HEK293 (cell line): Measurements from ENCODE around the gene CDKN2D.
"Not testable (repeated sequence)": the region's sequence is repeated elsewhere in the genome, so short reads cannot be mapped to it uniquely, and the experiment has no call there.

ENCODE experiments used
- CTCF ChIA-PET: fragments of 350-600 bp; formaldehyde crosslinking; extraction: SDS; loops from one replicate; lab custom pipeline; 2021; ENCODE audit warnings: antibody characterized with exemption; lab: Yijun Ruan, JAX
- POLR2A ChIA-PET: fragments of 300-600 bp; formaldehyde crosslinking; extraction: SDS; loops from one replicate; lab custom pipeline; 2020; ENCODE audit warnings: antibody characterized with exemption, inconsistent platforms; lab: Yijun Ruan, JAX
- H3K27ac ChIP-seq: fragments of 200-500 bp; sonication (Bioruptor generic); 2 replicates; pipeline ENCODE4 v1.5.1; 2014; ENCODE audit warnings: low read depth, low read length, control low read depth, inconsistent platforms; ENCODE audit errors: extremely low read depth
- H3K36me3 ChIP-seq, 2 experiments: fragments of 200-500 bp in 1 of 2; sonication (Bioruptor generic) in 1 of 2; 1 replicate in 1 of 2; 2 replicates in 1 of 2; pipeline ENCODE4 v1.5.1; 2014 to 2017; ENCODE audit warnings: inconsistent platforms in 2 of 2, low read length in 2 of 2; ENCODE audit not compliant: control insufficient read depth in 2 of 2, insufficient read depth in 1 of 2
- H3K4me1 ChIP-seq: fragments of 200-500 bp; sonication (Bioruptor generic); 2 replicates; pipeline ENCODE4 v1.5.1; 2014; ENCODE audit warnings: mild to moderate bottlenecking, low read length, inconsistent platforms; ENCODE audit not compliant: control insufficient read depth, insufficient read depth
- H3K4me3 ChIP-seq: 2 replicates; pipeline ENCODE4 v1.5.1; 2011; ENCODE audit warnings: low read depth, mild to moderate bottlenecking, control low read depth, low read length, moderate library complexity
- H3K9me3 ChIP-seq: fragments of 200-500 bp; sonication (Bioruptor generic); 2 replicates; pipeline ENCODE4 v1.5.1; 2014; ENCODE audit warnings: low read depth, low read length, inconsistent platforms; ENCODE audit not compliant: control insufficient read depth, insufficient read depth
- EGR2 ChIP-seq: fragments of 450-650 bp; formaldehyde crosslinking; IDR thresholded peaks from 2 replicates; pipeline ENCODE4 v1.5.1; 2016; ENCODE audit warnings: low read depth, missing biosample characterization, missing genetic modification characterization
- GLIS2 ChIP-seq: fragments of 450-650 bp; formaldehyde crosslinking; IDR thresholded peaks from 2 replicates; pipeline ENCODE4 v1.5.1; 2016; ENCODE audit warnings: missing biosample characterization, missing genetic modification characterization
- MZF1 ChIP-seq: fragments of 450-650 bp; formaldehyde crosslinking; IDR thresholded peaks from 2 replicates; pipeline ENCODE4 v1.5.1; 2017; ENCODE audit warnings: missing biosample characterization, missing genetic modification characterization, borderline replicate concordance
- SP2 ChIP-seq: fragments of 450-650 bp; formaldehyde crosslinking; IDR thresholded peaks from 2 replicates; pipeline ENCODE4 v1.5.1; 2016; ENCODE audit warnings: missing biosample characterization, missing genetic modification characterization
- ZFP41 ChIP-seq: fragments of 450-650 bp; formaldehyde crosslinking; IDR thresholded peaks from 2 replicates; pipeline ENCODE4 v1.5.1; 2016; ENCODE audit warnings: missing biosample characterization, missing genetic modification characterization, borderline replicate concordance
- ZIC2 ChIP-seq: fragments of 450-650 bp; formaldehyde crosslinking; IDR thresholded peaks from 2 replicates; pipeline ENCODE4 v1.5.1; 2016; ENCODE audit warnings: missing biosample characterization, missing genetic modification characterization
- ZNF10 ChIP-seq: fragments of 450-650 bp; formaldehyde crosslinking; IDR thresholded peaks from 2 replicates; pipeline ENCODE4 v1.5.1; 2017; ENCODE audit warnings: missing biosample characterization, missing genetic modification characterization
- ZNF335 ChIP-seq: fragments of 450-650 bp; formaldehyde crosslinking; conservative IDR thresholded peaks from 2 replicates; pipeline ENCODE4 v1.5.1; 2016; ENCODE audit warnings: missing biosample characterization, missing genetic modification characterization
- ZNF394 ChIP-seq: fragments of 450-650 bp; formaldehyde crosslinking; IDR thresholded peaks from 2 replicates; pipeline ENCODE4 v1.5.1; 2016; ENCODE audit warnings: missing biosample characterization, missing genetic modification characterization, mild to moderate bottlenecking, moderate library complexity, borderline replicate concordance
- ZNF510 ChIP-seq: fragments of 450-650 bp; formaldehyde crosslinking; IDR thresholded peaks from 2 replicates; pipeline ENCODE4 v1.5.1; 2018; ENCODE audit warnings: mild to moderate bottlenecking, missing genetic modification characterization, missing biosample characterization; ENCODE audit not compliant: insufficient replicate concordance
- ZNF596 ChIP-seq: fragments of 450-650 bp; IDR thresholded peaks from 2 replicates; pipeline ENCODE4 v1.5.0; 2018; ENCODE audit warnings: missing biosample characterization, mild to moderate bottlenecking, missing genetic modification characterization, moderate library complexity
- ZNF629 ChIP-seq: fragments of 450-650 bp; formaldehyde crosslinking; IDR thresholded peaks from 2 replicates; pipeline ENCODE4 v1.5.1; 2017; ENCODE audit warnings: missing biosample characterization, missing genetic modification characterization
- ZNF677 ChIP-seq: fragments of 450-650 bp; IDR thresholded peaks from 2 replicates; pipeline ENCODE4 v1.5.0; 2018; ENCODE audit warnings: missing biosample characterization, mild to moderate bottlenecking, missing genetic modification characterization, moderate library complexity
- ZNF843 ChIP-seq: fragments of 450-650 bp; formaldehyde crosslinking; IDR thresholded peaks from 2 replicates; pipeline ENCODE4 v1.5.1; 2016; ENCODE audit warnings: missing biosample characterization, missing genetic modification characterization
- TF ChIP-seq, protein P1 (sequence below): fragments of 450-650 bp; formaldehyde crosslinking; IDR thresholded peaks from 2 replicates; pipeline ENCODE4 v1.5.1; 2017; ENCODE audit warnings: missing biosample characterization, missing genetic modification characterization
- TF ChIP-seq, protein P2 (sequence below): fragments of 450-650 bp; formaldehyde crosslinking; IDR thresholded peaks from 2 replicates; pipeline ENCODE4 v1.5.1; 2016; ENCODE audit warnings: missing biosample characterization, missing genetic modification characterization
- TF ChIP-seq, protein P3 (sequence below): fragments of 450-650 bp; IDR thresholded peaks from 2 replicates; pipeline ENCODE4 v1.5.1; 2018; ENCODE audit warnings: missing biosample characterization, mild to moderate bottlenecking, missing genetic modification characterization
- TF ChIP-seq, protein P4 (sequence below): fragments of 450-650 bp; formaldehyde crosslinking; IDR thresholded peaks from 2 replicates; pipeline ENCODE4 v1.5.1; 2017; ENCODE audit warnings: missing biosample characterization, missing genetic modification characterization
- TF ChIP-seq, protein P5 (sequence below): fragments of 450-650 bp; formaldehyde crosslinking; IDR thresholded peaks from 2 replicates; pipeline ENCODE4 v1.5.1; 2016; ENCODE audit warnings: missing biosample characterization, missing genetic modification characterization

The CDKN2D gene

DNA sequence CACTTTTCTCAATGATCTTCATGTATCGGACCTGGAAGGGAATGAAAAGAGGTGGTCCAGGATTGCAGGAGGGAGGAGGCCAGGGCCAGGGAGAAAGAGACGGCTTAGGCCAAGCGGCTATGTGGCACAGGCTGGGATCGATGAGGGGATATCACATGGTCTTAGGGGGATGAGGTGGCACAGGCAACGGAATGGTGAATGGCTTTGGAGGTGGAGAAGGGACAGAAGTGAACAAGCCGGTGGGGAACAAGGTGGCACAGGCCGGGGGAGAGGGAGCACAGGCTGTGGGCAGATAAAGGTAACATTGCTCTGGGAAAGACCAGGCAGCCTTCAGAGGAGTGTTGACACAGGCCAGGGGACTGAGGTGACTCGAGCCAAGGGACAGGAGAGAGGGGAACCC lies 5.7 kb upstream of the CDKN2D start (continued):
- TF ChIP-seq, protein P1, sequence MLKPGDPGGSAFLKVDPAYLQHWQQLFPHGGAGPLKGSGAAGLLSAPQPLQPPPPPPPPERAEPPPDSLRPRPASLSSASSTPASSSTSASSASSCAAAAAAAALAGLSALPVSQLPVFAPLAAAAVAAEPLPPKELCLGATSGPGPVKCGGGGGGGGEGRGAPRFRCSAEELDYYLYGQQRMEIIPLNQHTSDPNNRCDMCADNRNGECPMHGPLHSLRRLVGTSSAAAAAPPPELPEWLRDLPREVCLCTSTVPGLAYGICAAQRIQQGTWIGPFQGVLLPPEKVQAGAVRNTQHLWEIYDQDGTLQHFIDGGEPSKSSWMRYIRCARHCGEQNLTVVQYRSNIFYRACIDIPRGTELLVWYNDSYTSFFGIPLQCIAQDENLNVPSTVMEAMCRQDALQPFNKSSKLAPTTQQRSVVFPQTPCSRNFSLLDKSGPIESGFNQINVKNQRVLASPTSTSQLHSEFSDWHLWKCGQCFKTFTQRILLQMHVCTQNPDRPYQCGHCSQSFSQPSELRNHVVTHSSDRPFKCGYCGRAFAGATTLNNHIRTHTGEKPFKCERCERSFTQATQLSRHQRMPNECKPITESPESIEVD (tag by site-specific recombination), result no peak

DNA sequence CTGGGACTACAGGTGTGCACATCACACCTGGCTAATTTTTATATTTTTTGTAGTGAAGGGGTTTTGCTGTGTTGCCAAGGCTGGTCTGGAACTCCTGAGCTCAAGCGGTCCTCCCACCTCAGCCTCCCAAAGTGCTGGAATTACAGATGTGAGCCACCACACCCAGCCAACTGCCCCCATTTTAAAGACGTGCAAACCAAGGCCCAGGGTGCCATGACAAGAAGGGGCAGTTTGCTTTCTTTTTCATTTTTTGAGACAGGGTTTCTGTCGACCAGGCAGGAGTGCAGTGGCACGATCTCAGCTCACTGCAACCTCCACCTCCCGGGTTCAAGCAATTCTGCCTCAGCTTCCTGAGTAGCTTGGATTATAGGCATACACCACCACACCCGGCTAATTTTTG lies 5.0 kb upstream of the CDKN2D start:
- not testable (repeated sequence) for H3K4me1 ChIP-seq, H3K9me3 ChIP-seq, H3K36me3 ChIP-seq, H3K4me3 ChIP-seq, H3K27ac ChIP-seq
- ChIA-PET CTCF (interaction anchor here (0.6 to 2.3 kb wide), 4 partner anchors 20 to 174 kb away, joined by 3 to 8 read pairs (median 3); no protein-coding TSS in a partner anchor), POLR2A (interaction anchor here (1.1 kb wide), 1 partner anchor 71 kb away, joined by 4 read pairs; no protein-coding TSS in a partner anchor)

DNA sequence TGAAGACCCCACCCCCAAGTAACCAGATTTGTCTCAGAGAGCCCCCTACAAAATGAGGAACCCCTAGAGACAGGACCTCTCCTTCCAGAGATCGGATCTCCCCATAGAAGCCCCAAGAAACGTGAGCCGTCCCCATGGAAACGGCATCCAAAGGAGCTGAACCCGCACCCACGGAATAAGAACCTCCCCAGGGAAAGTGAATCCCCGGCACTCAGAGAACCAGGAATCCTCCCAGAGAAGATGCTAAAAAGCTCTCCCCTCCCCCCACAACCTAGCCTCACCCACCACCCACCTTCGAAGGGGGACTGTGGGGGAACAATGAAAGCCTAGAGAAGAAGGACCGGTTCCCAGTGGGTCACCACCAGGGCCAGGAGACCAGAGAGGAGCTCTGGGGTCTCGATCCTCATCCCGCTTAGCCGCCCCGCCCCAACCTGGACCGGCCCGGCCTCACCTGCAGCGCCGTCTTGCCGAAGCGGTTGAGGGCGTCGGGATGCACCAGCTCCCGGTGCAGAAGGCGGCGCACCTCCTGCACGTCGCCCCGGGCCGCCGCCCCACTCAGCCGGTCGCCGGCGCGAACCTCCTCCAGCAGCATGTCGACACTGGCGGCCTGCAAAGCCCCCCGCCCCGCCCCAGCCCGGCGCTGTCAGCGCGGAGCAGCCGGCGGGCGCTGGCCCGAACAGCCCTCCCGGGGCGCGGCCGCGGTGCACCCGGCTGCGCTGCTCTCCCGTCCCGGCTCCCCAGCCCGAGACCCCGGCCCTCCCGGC lies 535 bp downstream of the CDKN2D start:
- POLR2A ChIA-PET, result interaction anchor here (0.6 to 1.7 kb wide), 6 partner anchors 13 to 128 kb away, joined by 3 to 8 read pairs (median 6); partner anchors contain the start of gene KEAP1
- Histone ChIP-seq H3K9me3 (no peaks in the 10 kb centered on the region), H3K27ac (no peak overlapping the region; the same call in 1 of the 2 replicates), H3K4me3 (peak overlapping the region; percentile 44), H3K36me3 (peaks cover 6 to 7% of the 10 kb centered on the region in 2 experiments; a peak in 2 of 3 replicates), H3K4me1 (peaks cover 13% of the 10 kb centered on the region)
- CTCF ChIA-PET, result interaction anchor here (0.7 to 5.6 kb wide), 14 partner anchors 12 to 168 kb away, joined by 3 to 28 read pairs (median 4); no protein-coding TSS in a partner anchor
- no peak for TF ChIP-seq ZNF394 (tag by site-specific recombination)
- TF ChIP-seq ZFP41 (tag by site-specific recombination), result no peak
- TF ChIP-seq EGR2 (tag by site-specific recombination), result 0 out of 2 replicates have a peak, but pooled peaks have one; percentile 29
- TF ChIP-seq ZNF335 (tag by site-specific recombination), result peak; percentile 39; the same call in 1 of the 2 replicates
- TF ChIP-seq MZF1, result no peak
- TF ChIP-seq, protein P2, sequence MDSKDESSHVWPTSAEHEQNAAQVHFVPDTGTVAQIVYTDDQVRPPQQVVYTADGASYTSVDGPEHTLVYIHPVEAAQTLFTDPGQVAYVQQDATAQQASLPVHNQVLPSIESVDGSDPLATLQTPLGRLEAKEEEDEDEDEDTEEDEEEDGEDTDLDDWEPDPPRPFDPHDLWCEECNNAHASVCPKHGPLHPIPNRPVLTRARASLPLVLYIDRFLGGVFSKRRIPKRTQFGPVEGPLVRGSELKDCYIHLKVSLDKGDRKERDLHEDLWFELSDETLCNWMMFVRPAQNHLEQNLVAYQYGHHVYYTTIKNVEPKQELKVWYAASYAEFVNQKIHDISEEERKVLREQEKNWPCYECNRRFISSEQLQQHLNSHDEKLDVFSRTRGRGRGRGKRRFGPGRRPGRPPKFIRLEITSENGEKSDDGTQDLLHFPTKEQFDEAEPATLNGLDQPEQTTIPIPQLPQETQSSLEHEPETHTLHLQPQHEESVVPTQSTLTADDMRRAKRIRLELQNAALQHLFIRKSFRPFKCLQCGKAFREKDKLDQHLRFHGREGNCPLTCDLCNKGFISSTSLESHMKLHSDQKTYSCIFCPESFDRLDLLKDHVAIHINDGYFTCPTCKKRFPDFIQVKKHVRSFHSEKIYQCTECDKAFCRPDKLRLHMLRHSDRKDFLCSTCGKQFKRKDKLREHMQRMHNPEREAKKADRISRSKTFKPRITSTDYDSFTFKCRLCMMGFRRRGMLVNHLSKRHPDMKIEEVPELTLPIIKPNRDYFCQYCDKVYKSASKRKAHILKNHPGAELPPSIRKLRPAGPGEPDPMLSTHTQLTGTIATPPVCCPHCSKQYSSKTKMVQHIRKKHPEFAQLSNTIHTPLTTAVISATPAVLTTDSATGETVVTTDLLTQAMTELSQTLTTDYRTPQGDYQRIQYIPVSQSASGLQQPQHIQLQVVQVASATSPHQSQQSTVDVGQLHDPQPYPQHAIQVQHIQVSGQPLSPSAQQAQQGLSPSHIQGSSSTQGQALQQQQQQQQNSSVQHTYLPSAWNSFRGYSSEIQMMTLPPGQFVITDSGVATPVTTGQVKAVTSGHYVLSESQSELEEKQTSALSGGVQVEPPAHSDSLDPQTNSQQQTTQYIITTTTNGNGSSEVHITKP (tag by site-specific recombination), result peak; percentile 34
- no peak for TF ChIP-seq ZNF510
- TF ChIP-seq ZNF596 (tag by site-specific recombination), result peak; percentile 51; the same call in 1 of the 2 replicates
- TF ChIP-seq ZNF677 (tag by site-specific recombination), result 0 out of 2 replicates have a peak, but pooled peaks have one; percentile 36
- TF ChIP-seq ZNF843, result no peak
- peak; percentile 10; the same call in 1 of the 2 replicates for TF ChIP-seq ZIC2 (tag by site-specific recombination)
- peak; percentile 32 for TF ChIP-seq SP2
- 0 out of 2 replicates have a peak, but pooled peaks have one; percentile 14 for TF ChIP-seq ZNF629
- TF ChIP-seq, protein P3, sequence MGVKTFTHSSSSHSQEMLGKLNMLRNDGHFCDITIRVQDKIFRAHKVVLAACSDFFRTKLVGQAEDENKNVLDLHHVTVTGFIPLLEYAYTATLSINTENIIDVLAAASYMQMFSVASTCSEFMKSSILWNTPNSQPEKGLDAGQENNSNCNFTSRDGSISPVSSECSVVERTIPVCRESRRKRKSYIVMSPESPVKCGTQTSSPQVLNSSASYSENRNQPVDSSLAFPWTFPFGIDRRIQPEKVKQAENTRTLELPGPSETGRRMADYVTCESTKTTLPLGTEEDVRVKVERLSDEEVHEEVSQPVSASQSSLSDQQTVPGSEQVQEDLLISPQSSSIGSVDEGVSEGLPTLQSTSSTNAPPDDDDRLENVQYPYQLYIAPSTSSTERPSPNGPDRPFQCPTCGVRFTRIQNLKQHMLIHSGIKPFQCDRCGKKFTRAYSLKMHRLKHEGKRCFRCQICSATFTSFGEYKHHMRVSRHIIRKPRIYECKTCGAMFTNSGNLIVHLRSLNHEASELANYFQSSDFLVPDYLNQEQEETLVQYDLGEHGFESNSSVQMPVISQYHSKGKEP (tag by site-specific recombination), result 0 out of 2 replicates have a peak, but pooled peaks have one; percentile 37
- TF ChIP-seq, protein P4, sequence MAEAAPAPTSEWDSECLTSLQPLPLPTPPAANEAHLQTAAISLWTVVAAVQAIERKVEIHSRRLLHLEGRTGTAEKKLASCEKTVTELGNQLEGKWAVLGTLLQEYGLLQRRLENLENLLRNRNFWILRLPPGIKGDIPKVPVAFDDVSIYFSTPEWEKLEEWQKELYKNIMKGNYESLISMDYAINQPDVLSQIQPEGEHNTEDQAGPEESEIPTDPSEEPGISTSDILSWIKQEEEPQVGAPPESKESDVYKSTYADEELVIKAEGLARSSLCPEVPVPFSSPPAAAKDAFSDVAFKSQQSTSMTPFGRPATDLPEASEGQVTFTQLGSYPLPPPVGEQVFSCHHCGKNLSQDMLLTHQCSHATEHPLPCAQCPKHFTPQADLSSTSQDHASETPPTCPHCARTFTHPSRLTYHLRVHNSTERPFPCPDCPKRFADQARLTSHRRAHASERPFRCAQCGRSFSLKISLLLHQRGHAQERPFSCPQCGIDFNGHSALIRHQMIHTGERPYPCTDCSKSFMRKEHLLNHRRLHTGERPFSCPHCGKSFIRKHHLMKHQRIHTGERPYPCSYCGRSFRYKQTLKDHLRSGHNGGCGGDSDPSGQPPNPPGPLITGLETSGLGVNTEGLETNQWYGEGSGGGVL (tag by site-specific recombination), result peak; percentile 50
- 0 out of 2 replicates have a peak, but pooled peaks have one; percentile 45 for TF ChIP-seq ZNF10 (tag by site-specific recombination)
- TF ChIP-seq, protein P5, sequence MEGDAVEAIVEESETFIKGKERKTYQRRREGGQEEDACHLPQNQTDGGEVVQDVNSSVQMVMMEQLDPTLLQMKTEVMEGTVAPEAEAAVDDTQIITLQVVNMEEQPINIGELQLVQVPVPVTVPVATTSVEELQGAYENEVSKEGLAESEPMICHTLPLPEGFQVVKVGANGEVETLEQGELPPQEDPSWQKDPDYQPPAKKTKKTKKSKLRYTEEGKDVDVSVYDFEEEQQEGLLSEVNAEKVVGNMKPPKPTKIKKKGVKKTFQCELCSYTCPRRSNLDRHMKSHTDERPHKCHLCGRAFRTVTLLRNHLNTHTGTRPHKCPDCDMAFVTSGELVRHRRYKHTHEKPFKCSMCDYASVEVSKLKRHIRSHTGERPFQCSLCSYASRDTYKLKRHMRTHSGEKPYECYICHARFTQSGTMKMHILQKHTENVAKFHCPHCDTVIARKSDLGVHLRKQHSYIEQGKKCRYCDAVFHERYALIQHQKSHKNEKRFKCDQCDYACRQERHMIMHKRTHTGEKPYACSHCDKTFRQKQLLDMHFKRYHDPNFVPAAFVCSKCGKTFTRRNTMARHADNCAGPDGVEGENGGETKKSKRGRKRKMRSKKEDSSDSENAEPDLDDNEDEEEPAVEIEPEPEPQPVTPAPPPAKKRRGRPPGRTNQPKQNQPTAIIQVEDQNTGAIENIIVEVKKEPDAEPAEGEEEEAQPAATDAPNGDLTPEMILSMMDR (tag by site-specific recombination), result peak; percentile 74
- TF ChIP-seq GLIS2 (tag by site-specific recombination), result peak; percentile 49; the same call in 1 of the 2 replicates
